Suprapubic skin (tissue), 4 donors: ENCODE measurements around the gene TST.

Source experiments
- EP300 ChIP-seq: sonication (generic); formaldehyde crosslinking; IDR thresholded peaks from one replicate; pipeline ENCODE4 v1.6.1; 2017; ENCODE audit warnings: antibody characterized with exemption
- POLR2A ChIP-seq, 2 donors: fragments of 450-650 bp; IDR thresholded peaks; one replicate each; pipeline ENCODE4 v1.6.1; 2017; ENCODE audit warnings: antibody characterized with exemption in 2 of 2, mild to moderate bottlenecking in 2 of 2, moderate library complexity in 2 of 2
- POLR2AphosphoS5 ChIP-seq, 3 donors: sonication (generic); formaldehyde crosslinking; IDR thresholded peaks; one replicate each; pipeline ENCODE4 v1.6.1; 2017; ENCODE audit warnings: antibody characterized with exemption in 3 of 3
- TF ChIP-seq, protein P1 (sequence below), 2 donors: fragments of 200-600 bp in 1 of 2; fragments of 450-650 bp in 1 of 2; sonication (generic) in 1 of 2; IDR thresholded peaks; one replicate each; pipeline ENCODE4 v1.5.1; 2016 to 2019; ENCODE audit warnings: antibody characterized with exemption in 2 of 2, mild to moderate bottlenecking in 1 of 2, moderate library complexity in 1 of 2

- TF ChIP-seq, protein P1, sequence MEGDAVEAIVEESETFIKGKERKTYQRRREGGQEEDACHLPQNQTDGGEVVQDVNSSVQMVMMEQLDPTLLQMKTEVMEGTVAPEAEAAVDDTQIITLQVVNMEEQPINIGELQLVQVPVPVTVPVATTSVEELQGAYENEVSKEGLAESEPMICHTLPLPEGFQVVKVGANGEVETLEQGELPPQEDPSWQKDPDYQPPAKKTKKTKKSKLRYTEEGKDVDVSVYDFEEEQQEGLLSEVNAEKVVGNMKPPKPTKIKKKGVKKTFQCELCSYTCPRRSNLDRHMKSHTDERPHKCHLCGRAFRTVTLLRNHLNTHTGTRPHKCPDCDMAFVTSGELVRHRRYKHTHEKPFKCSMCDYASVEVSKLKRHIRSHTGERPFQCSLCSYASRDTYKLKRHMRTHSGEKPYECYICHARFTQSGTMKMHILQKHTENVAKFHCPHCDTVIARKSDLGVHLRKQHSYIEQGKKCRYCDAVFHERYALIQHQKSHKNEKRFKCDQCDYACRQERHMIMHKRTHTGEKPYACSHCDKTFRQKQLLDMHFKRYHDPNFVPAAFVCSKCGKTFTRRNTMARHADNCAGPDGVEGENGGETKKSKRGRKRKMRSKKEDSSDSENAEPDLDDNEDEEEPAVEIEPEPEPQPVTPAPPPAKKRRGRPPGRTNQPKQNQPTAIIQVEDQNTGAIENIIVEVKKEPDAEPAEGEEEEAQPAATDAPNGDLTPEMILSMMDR (IDR thresholded peaks at IDR 0.05), result no peak
- TF ChIP-seq POLR2A (IDR thresholded peaks at IDR 0.05), result no peak
- no peak for TF ChIP-seq POLR2AphosphoS5 (IDR thresholded peaks at IDR 0.05)
- no peak for TF ChIP-seq EP300
Measured at GRCh38 chr22:37062702-37063381, 43.6 kb upstream of the TST start.
